Measurements from ENCODE around the gene KASH5.

The KASH5 gene

GRCh38 chr19:49387936-49388372, at the start of gene KASH5:
Gene KASH5 (plus strand): TSS chr19:49388249. CDS start chr19:49390884, 2,635 bp downstream.
- peak; percentile 88 for DNase-seq

GRCh38 chr19:49338691-49339300, 49.3 kb upstream of the KASH5 start:
- peak; percentile 85 for DNase-seq

GRCh38 chr19:49339301-49340068, 48.6 kb upstream of the KASH5 start:
- peak; percentile 87 for DNase-seq

- peak; percentile 67 for DNase-seq
These were observed 47.8 kb upstream of the KASH5 start for GRCh38 chr19:49340069-49340864.

- DNase-seq = no peak
These were observed 47.0 kb upstream of the KASH5 start for GRCh38 chr19:49340865-49341718.

GRCh38 chr19:49342291-49342721, 45.7 kb upstream of the KASH5 start:
- no peak for DNase-seq

GRCh38 chr19:49343123-49343522, 44.9 kb upstream of the KASH5 start:
- no peak for DNase-seq

- DNase-seq = no peak
These were observed 43.3 kb upstream of the KASH5 start for GRCh38 chr19:49344505-49345423.

- no peak for DNase-seq
These were observed 40.9 kb upstream of the KASH5 start for GRCh38 chr19:49347191-49347590.

- DNase-seq = peak; percentile 22
These were observed 40.2 kb upstream of the KASH5 start for GRCh38 chr19:49347835-49348234.

- DNase-seq = no peak
These were observed 39.5 kb upstream of the KASH5 start for GRCh38 chr19:49348305-49349189.

GRCh38 chr19:49349567-49349966, 38.5 kb upstream of the KASH5 start:
- DNase-seq = no peak

- DNase-seq = no peak
These were observed 32.1 kb upstream of the KASH5 start for GRCh38 chr19:49355909-49356353.

- DNase-seq = no peak
These were observed 31.7 kb upstream of the KASH5 start for GRCh38 chr19:49356382-49356781.

GRCh38 chr19:49357186-49357585, 30.9 kb upstream of the KASH5 start:
- DNase-seq = no peak

GRCh38 chr19:49359851-49360820, 27.9 kb upstream of the KASH5 start:
- DNase-seq = no peak

- peak; percentile 33 for DNase-seq
These were observed 26.5 kb upstream of the KASH5 start for GRCh38 chr19:49361438-49362047.
